K562 (cell line): ENCODE results near the gene CLK4. TPM values are rescaled to one million over a fixed set of nuclear protein-coding genes. Genes with fewer than 3 reads are reported as not detected.

Experiments
- ATAC-seq: fragments of 200-7000 bp; cut with Tn5 transposase; 3 replicates; pipeline ENCODE4 v1.9.1; 2020; ENCODE audit warnings: moderate library complexity
- BruUV-seq: library from RNA; stranded (reverse); fragments of 400-500 nt; replicated peaks from 2 replicates; lab custom pipeline; 2021; lab: Mats Ljungman, UMichigan
- CTCF ChIA-PET: fragments of 300-600 bp; formaldehyde crosslinking; extraction: SDS; loops from one replicate; lab custom pipeline; 2021; ENCODE audit warnings: low intra/inter-chr PET ratio; lab: Yijun Ruan, JAX
- POLR2A ChIA-PET: fragments of 300-600, 350-650 bp; sonication (Branson Sonifier 250); formaldehyde crosslinking; extraction: SDS; loops from one replicate; lab custom pipeline; 2021; ENCODE audit warnings: antibody characterized with exemption, inconsistent platforms; lab: Yijun Ruan, JAX
- DNase-seq, 4 experiments: peaks; one replicate each; pipeline versions ENCODE4 v3.0.0 to v3.0.0-alpha.2; 2011 to 2018; ENCODE audit warnings: low spot score in 3 of 4, mixed read lengths in 3 of 4; ENCODE audit errors: extremely low read depth in 1 of 4
- FAIRE-seq: peaks from 2 replicates; lab custom pipeline; 2011; peaks lifted over from hg19 to GRCh38; lab: Jason Lieb, UNC
- H2AFZ ChIP-seq: 2 replicates; pipeline ENCODE4 v1.6.0; 2011; ENCODE audit warnings: low read depth, low read length, control low read depth, inconsistent platforms
- H3K27ac ChIP-seq: fragments of 200-600 bp; 3 replicates; pipeline ENCODE4 v1.8.0; 2011; ENCODE audit warnings: low read depth, mild to moderate bottlenecking, control low read depth, inconsistent platforms, low read length, moderate library complexity, mixed read lengths; ENCODE audit errors: extremely low read depth
- H3K27me3 ChIP-seq, 2 experiments: fragments of 300-600 bp in 1 of 2; 2 replicates in 1 of 2; 3 replicates in 1 of 2; pipeline versions ENCODE4 v1.6.0 to v1.8.0; 2011; ENCODE audit warnings: inconsistent platforms in 2 of 2, low read length in 2 of 2, mild to moderate bottlenecking in 1 of 2, mixed read lengths in 1 of 2, moderate library complexity in 1 of 2; ENCODE audit not compliant: control insufficient read depth in 2 of 2, insufficient read depth in 2 of 2
- H3K36me3 ChIP-seq: fragments of 300-600 bp; 3 replicates; pipeline ENCODE4 v1.8.0; 2011; ENCODE audit warnings: mild to moderate bottlenecking, low read length, inconsistent platforms; ENCODE audit not compliant: control insufficient read depth, insufficient read depth
- H3K4me1 ChIP-seq, 2 experiments: fragments of 200-600 bp in 1 of 2; replicated peaks in 1 of 2; 2 replicates in 1 of 2; 3 replicates in 1 of 2; pipeline versions ENCODE4 v1.5.1 to v1.8.0; 2011; ENCODE audit warnings: inconsistent platforms in 2 of 2, low read length in 2 of 2, mild to moderate bottlenecking in 1 of 2, mixed read lengths in 1 of 2, moderate library complexity in 1 of 2; ENCODE audit not compliant: control insufficient read depth in 2 of 2, insufficient read depth in 2 of 2
- H3K4me2 ChIP-seq: 2 replicates; pipeline ENCODE4 v1.6.1; 2011; ENCODE audit warnings: low read length, control low read depth, inconsistent platforms, mixed read lengths; ENCODE audit not compliant: insufficient read depth
- H3K4me3 ChIP-seq: fragments of 200-600 bp; sonication (generic), shearing (Covaris generic); 2 replicates; pipeline ENCODE4 v1.5.1; 2016; ENCODE audit warnings: control low read depth, inconsistent platforms
- H3K79me2 ChIP-seq: fragments of 200-600 bp; 3 replicates; pipeline ENCODE4 v1.8.0; 2011; ENCODE audit warnings: low read length, inconsistent platforms; ENCODE audit not compliant: control insufficient read depth, insufficient read depth
- H3K9ac ChIP-seq, 2 experiments: 2 replicates each; pipeline versions ENCODE4 v1.6.0 to v1.6.1; 2011; ENCODE audit warnings: low read depth in 2 of 2, low read length in 2 of 2, control low read depth in 1 of 2, inconsistent platforms in 1 of 2, mild to moderate bottlenecking in 1 of 2, mixed read lengths in 1 of 2; ENCODE audit not compliant: insufficient read depth in 1 of 2
- H3K9me1 ChIP-seq: one replicate; pipeline ENCODE4 v1.6.0; 2011; ENCODE audit warnings: inconsistent platforms, mild to moderate bottlenecking, low read length, moderate library complexity; ENCODE audit not compliant: control insufficient read depth, insufficient read depth
- H3K9me3 ChIP-seq: replicated peaks from 2 replicates; pipeline ENCODE4 v1.5.1; 2011; ENCODE audit warnings: low read depth, low read length, inconsistent platforms; ENCODE audit not compliant: control insufficient read depth, insufficient read depth
- H4K20me1 ChIP-seq: replicated peaks from 2 replicates; pipeline ENCODE4 v1.6.1; 2011; ENCODE audit warnings: low read length, inconsistent platforms, mixed read lengths; ENCODE audit not compliant: control insufficient read depth, insufficient read depth
- CEBPB ChIP-seq: fragments of 450-650 bp; IDR thresholded peaks from 2 replicates; pipeline ENCODE4 v1.6.1; 2016; ENCODE audit warnings: missing genetic modification characterization, missing compliant biosample characterization
- ERF ChIP-seq: fragments of 450-650 bp; formaldehyde crosslinking; IDR thresholded peaks from 2 replicates; pipeline ENCODE4 v1.4.0; 2020; ENCODE audit warnings: mild to moderate bottlenecking, mixed read lengths
- GTF2B ChIP-seq: IDR thresholded peaks from 2 replicates; pipeline ENCODE4 v1.6.1; 2011; ENCODE audit not compliant: insufficient read length; ENCODE audit errors: extremely low read depth
- MTA3 ChIP-seq: fragments of 450-650 bp; formaldehyde crosslinking; IDR thresholded peaks from 2 replicates; pipeline ENCODE4 v1.6.1; 2017; ENCODE audit warnings: mild to moderate bottlenecking, borderline replicate concordance
- NFIC ChIP-seq: fragments of 450-650 bp; IDR thresholded peaks from 2 replicates; pipeline ENCODE4 v1.6.1; 2017; ENCODE audit warnings: mild to moderate bottlenecking, inconsistent platforms
- NR2C1 ChIP-seq, 2 experiments: fragments of 450-650 bp; IDR thresholded peaks; 2 replicates each; pipeline ENCODE4 v1.6.1; 2017; ENCODE audit warnings: mild to moderate bottlenecking in 2 of 2, antibody characterized with exemption in 1 of 2, inconsistent platforms in 1 of 2, missing compliant biosample characterization in 1 of 2, missing genetic modification characterization in 1 of 2
- NUFIP1 ChIP-seq: fragments of 450-650 bp; IDR thresholded peaks from 2 replicates; pipeline ENCODE4 v1.6.1; 2018; ENCODE audit not compliant: partially characterized antibody
- POLR2AphosphoS5 ChIP-seq: IDR thresholded peaks from 2 replicates; pipeline ENCODE4 v1.6.1; 2011; ENCODE audit warnings: mild to moderate bottlenecking, low read depth, low read length, moderate library complexity; ENCODE audit not compliant: control insufficient read depth, insufficient read depth
- RB1 ChIP-seq: fragments of 450-650 bp; IDR thresholded peaks from 2 replicates; pipeline ENCODE4 v1.6.1; 2017; ENCODE audit warnings: low read depth, mild to moderate bottlenecking
- RCOR1 ChIP-seq, 2 experiments: IDR thresholded peaks; 2 replicates each; pipeline ENCODE4 v1.6.1; 2012; ENCODE audit warnings: low read depth in 2 of 2, low read length in 2 of 2, borderline replicate concordance in 1 of 2, improper control_type of control experiment in 1 of 2
- RFX5 ChIP-seq: IDR thresholded peaks from 2 replicates; pipeline ENCODE4 v1.6.1; 2011; ENCODE audit warnings: low read depth, mild to moderate bottlenecking, improper control_type of control experiment, low read length
- ZNF551 ChIP-seq: fragments of 250-450 bp; sonication (Bioruptor Pico); IDR thresholded peaks from 2 replicates; pipeline ENCODE4 v1.5.0; 2021; ENCODE audit warnings: mild to moderate bottlenecking, moderate library complexity
- WGBS: fragments of 100-300 bp; shearing (Covaris generic); methylation state at CpG from one replicate; pipeline ENCODE4 v1.1.6; 2016; ENCODE audit warnings: low coverage, mixed read lengths; ENCODE audit not compliant: insufficient coverage; ENCODE audit errors: missing lambda C conversion rate; 5-methylcytosine and 5-hydroxymethylcytosine counted together
- in situ Hi-C: fragments of 300-500 bp; cut with MboI; formaldehyde crosslinking; loops from 4 replicates; pipeline ENCODE4 v1.15.0; 2018; ENCODE audit warnings: inconsistent platforms, mixed read lengths
- intact Hi-C: fragments of 100-400 bp; cut with micrococcal nuclease; formaldehyde crosslinking; loops from 2 replicates; pipeline ENCODE4 v1.14.2; 2022
- polyA plus RNA-seq, 8 experiments: library from polyadenylated mRNA; depleted of rRNA in 4 of 8; stranded (reverse) in 5 of 8; unstranded in 3 of 8; fragments of >200 nt; fragmentation: Nextera tagmentation in 2 of 8; fragmentation: Illumina TruSeq in 1 of 8; extraction: Ambion mirVana in 2 of 8; extraction: Trizol in 1 of 8; gene quantifications; 2 replicates each; pipeline versions ENCODE4 v1.2.1 to v1.2.3, GENCODE V29; 2011 to 2014; ENCODE audit warnings: inconsistent platforms in 1 of 8, missing spikeins in 1 of 8
- total RNA-seq, 7 experiments: library from RNA; depleted of rRNA in 6 of 7; stranded (reverse); fragments of >200 nt in 6 of 7; fragmentation: Illumina TruSeq in 2 of 7; extraction: Trizol in 2 of 7; gene quantifications; 2 replicates each; pipeline versions ENCODE4 v1.2.1 to v1.2.3, GENCODE V29; 2011 to 2021; ENCODE audit warnings: low replicate concordance in 1 of 7
- TF ChIP-seq, protein P1 (sequence below): sonication (generic); formaldehyde crosslinking; IDR thresholded peaks from 2 replicates; pipeline ENCODE4 v1.8.1; 2023; ENCODE audit warnings: mild to moderate bottlenecking, missing genetic modification reagents
- TF ChIP-seq, protein P2 (sequence below): sonication (generic); formaldehyde crosslinking; IDR thresholded peaks from 2 replicates; pipeline ENCODE4 v1.8.0; 2023; ENCODE audit warnings: mild to moderate bottlenecking, missing genetic modification reagents

CLK4 gene
- total and polyA plus RNA-seq, 9 of the 15 experiments (the other 6 are each of a cell fraction or from before 2014, with no cell fraction given), result 10.5 to 23.1 (median 13.9) TPM

GRCh38 chr5:178651046-178651810 is 24.4 kb upstream of the CLK4 start:
- FAIRE-seq (no peak), ATAC-seq (no peak), DNase-seq (no peak)
- Histone ChIP-seq H3K4me1 (no peaks in the 10 kb centered on the region), H3K27ac (no peak overlapping the region), H3K4me2 (no peak overlapping the region), H3K9me3 (no peaks in the 10 kb centered on the region), H2AFZ (no peak overlapping the region), H3K36me3 (no peaks in the 10 kb centered on the region), H3K27me3 (peaks cover 5 to 17% of the 10 kb centered on the region in 2 experiments; a peak in 2 of 5 replicates), H4K20me1 (no peaks in the 10 kb centered on the region), H3K4me3 (no peak overlapping the region), H3K9me1 (no peaks in the 10 kb centered on the region), H3K79me2 (no peaks in the 10 kb centered on the region), H3K9ac (no peak overlapping the region)
- no TSS peak for BruUV-seq
- 2% methylated on average over 7 of the region's 7 CpGs for WGBS
- ChIA-PET CTCF (no interaction called here), POLR2A (no interaction called here)
- intact Hi-C loops, result no loop called here
- in situ Hi-C loops, result no loop called here
- TF ChIP-seq NUFIP1 (no peak), ERF (CRISPR knock-in tag) (no peak), CEBPB (tag) (no peak), POLR2AphosphoS5 (no peak), RB1 (no peak), MTA3 (no peak), ZNF551 (CRISPR knock-in tag) (no peak), NR2C1 (IDR thresholded peaks at IDR 0.05) (no peak), NR2C1 (tag; IDR thresholded peaks at IDR 0.05) (no peak), RFX5 (no peak), RCOR1 (IDR thresholded peaks at IDR 0.05; ENCODE audit: borderline replicate concordance in 1 of 2, low read depth in 2 of 2, low read length in 2 of 2) (no peak), GTF2B (no peak), NFIC (no peak)
- TF ChIP-seq, protein P1, sequence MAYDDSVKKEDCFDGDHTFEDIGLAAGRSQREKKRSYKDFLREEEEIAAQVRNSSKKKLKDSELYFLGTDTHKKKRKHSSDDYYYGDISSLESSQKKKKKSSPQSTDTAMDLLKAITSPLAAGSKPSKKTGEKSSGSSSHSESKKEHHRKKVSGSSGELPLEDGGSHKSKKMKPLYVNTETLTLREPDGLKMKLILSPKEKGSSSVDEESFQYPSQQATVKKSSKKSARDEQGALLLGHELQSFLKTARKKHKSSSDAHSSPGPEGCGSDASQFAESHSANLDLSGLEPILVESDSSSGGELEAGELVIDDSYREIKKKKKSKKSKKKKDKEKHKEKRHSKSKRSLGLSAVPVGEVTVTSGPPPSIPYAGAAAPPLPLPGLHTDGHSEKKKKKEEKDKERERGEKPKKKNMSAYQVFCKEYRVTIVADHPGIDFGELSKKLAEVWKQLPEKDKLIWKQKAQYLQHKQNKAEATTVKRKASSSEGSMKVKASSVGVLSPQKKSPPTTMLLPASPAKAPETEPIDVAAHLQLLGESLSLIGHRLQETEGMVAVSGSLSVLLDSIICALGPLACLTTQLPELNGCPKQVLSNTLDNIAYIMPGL (CRISPR knock-in tag), result no peak
- TF ChIP-seq, protein P2, sequence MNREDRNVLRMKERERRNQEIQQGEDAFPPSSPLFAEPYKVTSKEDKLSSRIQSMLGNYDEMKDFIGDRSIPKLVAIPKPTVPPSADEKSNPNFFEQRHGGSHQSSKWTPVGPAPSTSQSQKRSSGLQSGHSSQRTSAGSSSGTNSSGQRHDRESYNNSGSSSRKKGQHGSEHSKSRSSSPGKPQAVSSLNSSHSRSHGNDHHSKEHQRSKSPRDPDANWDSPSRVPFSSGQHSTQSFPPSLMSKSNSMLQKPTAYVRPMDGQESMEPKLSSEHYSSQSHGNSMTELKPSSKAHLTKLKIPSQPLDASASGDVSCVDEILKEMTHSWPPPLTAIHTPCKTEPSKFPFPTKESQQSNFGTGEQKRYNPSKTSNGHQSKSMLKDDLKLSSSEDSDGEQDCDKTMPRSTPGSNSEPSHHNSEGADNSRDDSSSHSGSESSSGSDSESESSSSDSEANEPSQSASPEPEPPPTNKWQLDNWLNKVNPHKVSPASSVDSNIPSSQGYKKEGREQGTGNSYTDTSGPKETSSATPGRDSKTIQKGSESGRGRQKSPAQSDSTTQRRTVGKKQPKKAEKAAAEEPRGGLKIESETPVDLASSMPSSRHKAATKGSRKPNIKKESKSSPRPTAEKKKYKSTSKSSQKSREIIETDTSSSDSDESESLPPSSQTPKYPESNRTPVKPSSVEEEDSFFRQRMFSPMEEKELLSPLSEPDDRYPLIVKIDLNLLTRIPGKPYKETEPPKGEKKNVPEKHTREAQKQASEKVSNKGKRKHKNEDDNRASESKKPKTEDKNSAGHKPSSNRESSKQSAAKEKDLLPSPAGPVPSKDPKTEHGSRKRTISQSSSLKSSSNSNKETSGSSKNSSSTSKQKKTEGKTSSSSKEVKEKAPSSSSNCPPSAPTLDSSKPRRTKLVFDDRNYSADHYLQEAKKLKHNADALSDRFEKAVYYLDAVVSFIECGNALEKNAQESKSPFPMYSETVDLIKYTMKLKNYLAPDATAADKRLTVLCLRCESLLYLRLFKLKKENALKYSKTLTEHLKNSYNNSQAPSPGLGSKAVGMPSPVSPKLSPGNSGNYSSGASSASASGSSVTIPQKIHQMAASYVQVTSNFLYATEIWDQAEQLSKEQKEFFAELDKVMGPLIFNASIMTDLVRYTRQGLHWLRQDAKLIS (CRISPR knock-in tag), result no peak
